ENCODE results near the gene SH3RF3.
A peak's percentile ranks its signal among the peaks of the same experiment; 100 is the strongest.

The SH3RF3 gene

DNA sequence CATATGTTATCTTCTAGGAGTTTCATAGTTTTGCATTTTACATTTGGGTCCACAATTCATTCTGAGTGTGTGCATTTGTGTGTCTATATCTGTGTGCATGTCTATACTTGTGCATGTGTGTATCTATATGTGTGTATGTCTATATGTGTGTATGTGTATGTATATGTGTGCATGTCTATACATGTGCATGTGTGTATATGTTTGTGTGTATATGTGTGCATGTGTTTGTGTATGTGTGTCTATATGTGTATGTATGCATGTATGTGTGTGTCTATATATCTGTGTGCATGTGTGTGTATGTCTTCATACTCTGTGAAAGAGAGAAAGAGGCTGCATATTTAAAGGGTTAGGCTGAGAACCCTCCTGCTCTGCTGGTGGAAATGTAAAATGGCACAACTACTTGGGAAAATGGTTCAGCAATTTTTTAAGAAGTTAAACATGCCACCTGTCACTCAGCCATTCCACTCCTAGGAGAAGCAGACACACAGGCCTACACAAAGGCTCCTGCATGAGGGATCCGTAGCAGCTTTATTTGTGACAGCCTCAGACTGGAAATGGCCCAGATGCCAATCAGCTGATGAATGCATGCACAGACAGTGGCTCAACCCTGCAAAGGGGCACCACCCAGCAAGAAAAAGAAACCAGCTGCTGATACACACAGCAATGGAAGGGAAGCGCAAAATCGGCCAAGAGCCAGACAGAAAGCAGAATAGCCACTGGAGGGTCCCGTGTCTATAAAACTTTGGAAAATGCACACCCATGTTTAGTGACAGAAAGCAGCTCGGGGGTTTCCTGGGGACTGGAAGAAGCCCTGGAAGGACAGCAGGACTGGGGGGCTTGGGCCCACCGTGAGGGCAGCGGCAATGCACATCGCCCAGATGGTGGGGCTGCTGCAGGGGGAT, 337.9 kb downstream of the SH3RF3 start:
- TF ChIP-seq, protein P1, sequence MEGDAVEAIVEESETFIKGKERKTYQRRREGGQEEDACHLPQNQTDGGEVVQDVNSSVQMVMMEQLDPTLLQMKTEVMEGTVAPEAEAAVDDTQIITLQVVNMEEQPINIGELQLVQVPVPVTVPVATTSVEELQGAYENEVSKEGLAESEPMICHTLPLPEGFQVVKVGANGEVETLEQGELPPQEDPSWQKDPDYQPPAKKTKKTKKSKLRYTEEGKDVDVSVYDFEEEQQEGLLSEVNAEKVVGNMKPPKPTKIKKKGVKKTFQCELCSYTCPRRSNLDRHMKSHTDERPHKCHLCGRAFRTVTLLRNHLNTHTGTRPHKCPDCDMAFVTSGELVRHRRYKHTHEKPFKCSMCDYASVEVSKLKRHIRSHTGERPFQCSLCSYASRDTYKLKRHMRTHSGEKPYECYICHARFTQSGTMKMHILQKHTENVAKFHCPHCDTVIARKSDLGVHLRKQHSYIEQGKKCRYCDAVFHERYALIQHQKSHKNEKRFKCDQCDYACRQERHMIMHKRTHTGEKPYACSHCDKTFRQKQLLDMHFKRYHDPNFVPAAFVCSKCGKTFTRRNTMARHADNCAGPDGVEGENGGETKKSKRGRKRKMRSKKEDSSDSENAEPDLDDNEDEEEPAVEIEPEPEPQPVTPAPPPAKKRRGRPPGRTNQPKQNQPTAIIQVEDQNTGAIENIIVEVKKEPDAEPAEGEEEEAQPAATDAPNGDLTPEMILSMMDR (IDR thresholded peaks at IDR 0.05; ENCODE audit: low read length, missing control alignments) = no peak
- DNase-seq (ENCODE audit: low read depth) = peak; percentile 43
- H3K4me3 ChIP-seq (replicated peaks; ENCODE audit: low read depth, low read length) = no peak overlapping the region

DNA sequence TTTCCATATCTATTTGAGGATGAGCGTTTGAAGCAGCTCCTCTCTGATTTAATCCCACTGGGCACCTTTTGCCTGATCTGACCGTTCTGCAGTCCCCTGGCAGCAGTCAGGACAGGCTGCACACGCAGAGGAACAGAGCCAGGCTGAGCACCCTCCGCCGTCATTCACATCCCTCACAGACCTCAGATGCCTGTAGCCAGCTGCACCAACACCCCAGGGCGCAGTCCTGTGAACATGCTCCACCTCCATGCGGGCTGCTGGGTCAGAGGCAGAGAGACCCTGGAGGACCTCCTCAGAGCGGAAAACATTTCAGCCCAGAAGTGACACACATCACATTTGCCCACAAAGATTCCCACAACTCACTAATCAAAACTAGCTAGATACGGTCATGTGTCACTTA, 338.7 kb downstream of the SH3RF3 start:
- no peak overlapping the region for H3K4me3 ChIP-seq (replicated peaks; ENCODE audit: low read depth, low read length)
- TF ChIP-seq, protein P1 (IDR thresholded peaks at IDR 0.05; ENCODE audit: low read length, missing control alignments) = no peak
- DNase-seq (ENCODE audit: low read depth) = no peak

DNA sequence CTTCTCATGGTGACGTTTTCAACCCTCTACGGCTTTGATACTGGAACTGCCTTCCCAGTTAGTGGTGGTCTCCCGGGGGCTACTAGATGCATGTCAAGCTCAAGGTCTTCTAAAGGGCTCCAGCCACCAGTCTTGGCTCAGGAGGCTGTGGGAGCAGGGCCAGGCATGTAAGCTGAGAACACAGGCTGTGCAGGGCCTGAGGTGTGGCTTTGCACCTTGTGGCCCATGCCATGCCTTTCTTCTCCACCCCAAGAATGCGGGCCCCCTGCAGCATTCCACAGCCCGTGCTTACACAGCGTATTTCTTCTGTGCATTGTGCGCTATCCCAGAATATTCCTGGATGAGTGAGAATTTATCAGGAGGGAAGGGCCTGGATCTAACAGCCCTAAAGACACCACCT, 339.9 kb downstream of the SH3RF3 start:
- DNase-seq (ENCODE audit: low read depth) = no peak
- H3K4me3 ChIP-seq (replicated peaks; ENCODE audit: low read depth, low read length) = no peak overlapping the region
- TF ChIP-seq, protein P1 (IDR thresholded peaks at IDR 0.05; ENCODE audit: low read length, missing control alignments) = no peak

DNA sequence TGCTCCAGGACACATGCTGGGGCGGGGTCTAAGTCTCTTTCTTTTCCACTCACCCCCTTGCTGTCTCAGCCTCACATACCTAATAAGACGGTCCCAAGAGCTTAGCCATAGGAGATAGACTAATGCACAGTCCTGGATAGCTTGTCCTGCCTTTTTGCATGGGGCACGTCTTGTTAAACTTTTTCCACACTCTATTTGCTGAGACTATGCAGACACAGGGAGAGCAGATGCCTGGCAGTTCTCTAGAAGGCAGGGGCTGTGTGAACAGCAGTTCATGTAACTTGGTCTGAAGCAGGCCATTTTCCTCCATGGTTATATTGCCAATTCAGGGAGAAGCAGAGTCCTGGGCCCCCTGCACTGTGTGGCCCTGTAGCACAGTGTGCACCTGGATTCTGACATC, 342.7 kb downstream of the SH3RF3 start:
- no peak overlapping the region for H3K4me3 ChIP-seq (replicated peaks; ENCODE audit: low read depth, low read length)
- TF ChIP-seq, protein P1 (IDR thresholded peaks at IDR 0.05; ENCODE audit: low read length, missing control alignments) = no peak
- no peak for DNase-seq (ENCODE audit: low read depth)

DNA sequence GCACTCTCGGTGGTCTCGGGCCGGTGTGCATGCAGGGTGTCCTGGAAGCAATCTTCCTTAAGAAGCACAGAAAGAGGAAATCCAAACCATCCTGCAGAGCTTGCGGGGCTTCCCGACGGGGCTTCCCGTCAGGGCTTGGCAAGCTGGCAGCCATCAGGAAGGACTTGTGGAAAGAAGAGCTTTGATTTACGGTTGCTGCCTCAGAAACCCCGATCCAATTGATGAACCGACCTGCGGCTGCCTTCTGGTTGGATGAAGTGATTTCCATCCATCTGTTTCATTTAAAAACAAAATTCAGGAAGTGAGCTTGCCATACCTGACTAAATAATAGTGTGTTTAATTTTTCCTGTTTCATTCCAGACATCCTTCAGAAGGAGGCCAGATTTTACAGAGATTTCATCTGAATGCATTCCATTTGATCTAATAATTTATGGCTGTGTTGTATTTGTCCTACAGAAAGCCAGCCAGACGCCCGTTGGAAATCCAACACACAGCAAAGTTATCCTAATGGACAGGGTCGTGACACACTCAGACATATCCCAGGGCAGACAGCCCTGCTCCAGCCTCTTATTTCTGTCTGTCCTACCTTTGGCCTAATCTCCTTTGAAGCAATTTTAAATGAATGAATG, 343.4 kb downstream of the SH3RF3 start:
- no peak overlapping the region for H3K4me3 ChIP-seq (replicated peaks; ENCODE audit: low read depth, low read length)
- TF ChIP-seq, protein P1 (IDR thresholded peaks at IDR 0.05; ENCODE audit: low read length, missing control alignments) = no peak
- DNase-seq (ENCODE audit: low read depth) = no peak

DNA sequence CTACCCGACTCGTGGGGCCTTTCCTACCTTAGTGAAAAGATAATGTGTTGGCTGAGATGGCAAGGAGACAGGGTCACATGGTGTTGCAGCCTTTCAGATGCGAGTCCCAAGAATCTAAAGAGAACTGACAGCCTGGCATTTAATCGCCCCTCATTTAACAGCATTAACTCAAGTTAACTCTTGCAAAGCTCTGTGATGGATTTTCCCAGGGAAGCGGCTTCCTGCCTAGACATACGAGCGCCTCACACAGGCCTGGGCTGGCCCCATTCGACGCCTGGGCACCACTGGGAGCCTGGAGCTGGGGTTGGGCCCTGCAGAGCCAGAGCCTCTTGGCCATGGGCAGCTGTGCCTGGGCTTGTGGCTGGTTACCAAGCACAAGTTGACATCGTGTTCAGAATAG, 344.0 kb downstream of the SH3RF3 start:
- TF ChIP-seq, protein P1 (IDR thresholded peaks at IDR 0.05; ENCODE audit: low read length, missing control alignments) = no peak
- no peak for DNase-seq (ENCODE audit: low read depth)
- no peak overlapping the region for H3K4me3 ChIP-seq (replicated peaks; ENCODE audit: low read depth, low read length)
